Measurements from ENCODE around the gene CUL5. TPM values are rescaled to one million over a fixed set of nuclear protein-coding genes. Genes with fewer than 3 reads are reported as not detected.
A peak's percentile ranks its signal among the peaks of the same experiment; 100 is the strongest.

CUL5 gene
- total and polyA plus RNA-seq, 7 experiments from 2014 or later = 32.3 to 59.7 (median 39.2) TPM

- H3K9me3 Mint-ChIP-seq = no peaks in the 10 kb centered on the region
- ATAC-seq (no peak), DNase-seq (no peak)
- peaks cover 0 to 7% (median 0%) of the 10 kb centered on the region in 7 donors for H3K4me1 Mint-ChIP-seq
- H3K4me3 Mint-ChIP-seq = no peak overlapping the region
- Histone ChIP-seq H3K9me3 (ENCODE audit: control insufficient read depth in 2 of 3, low read length in 3 of 3) (no peaks in the 10 kb centered on the region), H3K36me3 (ENCODE audit: control insufficient read depth in 2 of 3, insufficient read depth in 3 of 3, low read length in 3 of 3) (peaks cover 6 to 48% (median 14%) of the 10 kb centered on the region in 3 experiments), H3K4me3 (ENCODE audit: low read length) (no peak overlapping the region), H3K4me1 (ENCODE audit: control insufficient read depth in 2 of 2, insufficient read depth in 2 of 2, low read length in 2 of 2) (no peaks in the 10 kb centered on the region), H3K27ac (ENCODE audit: low read depth, low read length) (no peak overlapping the region), H3K27me3 (ENCODE audit: control insufficient read depth in 2 of 2, insufficient read depth in 2 of 2, low read length in 2 of 2) (no peaks in the 10 kb centered on the region)
- H3K27ac Mint-ChIP-seq = peak overlapping the region in 5 of 9 donors; percentile 33 to 72 (median 44)
- intact Hi-C loops (cut with micrococcal nuclease) = no loop called here
- POLR2A ChIA-PET = interaction anchor here (1.1 kb wide), 1 partner anchor 9 kb away, joined by 4 read pairs; no protein-coding TSS in a partner anchor
- CTCF ChIA-PET = no interaction called here
- H3K36me3 Mint-ChIP-seq = peaks cover 0 to 44% (median 11%) of the 10 kb centered on the region in 5 donors
- no peaks in the 10 kb centered on the region for H3K27me3 Mint-ChIP-seq
These were observed 84.6 kb downstream of the CUL5 start for GRCh38 chr11:108093128-108093904.

GRCh38 chr11:108097179-108097578 lies 88.5 kb downstream of the CUL5 start:
- H3K4me1 ChIP-seq (ENCODE audit: control insufficient read depth in 2 of 2, insufficient read depth in 2 of 2, low read length in 2 of 2) = no peaks in the 10 kb centered on the region
- Mint-ChIP-seq H3K4me1 (peaks cover 0 to 7% (median 0%) of the 10 kb centered on the region in 7 donors), H3K27ac (peak overlapping the region in 2 of 9 donors; percentile 17 to 70), H3K4me3 (no peak overlapping the region), H3K27me3 (no peaks in the 10 kb centered on the region), H3K36me3 (peaks cover 0 to 42% (median 19%) of the 10 kb centered on the region in 5 donors), H3K9me3 (no peaks in the 10 kb centered on the region)
- no peak for DNase-seq
- no peaks in the 10 kb centered on the region for H3K27me3 ChIP-seq (ENCODE audit: control insufficient read depth in 2 of 2, insufficient read depth in 2 of 2, low read length in 2 of 2)
- ChIA-PET CTCF (interaction anchor here (0.6 kb wide), 1 partner anchor 60 kb away, joined by 3 read pairs; no protein-coding TSS in a partner anchor), POLR2A (no interaction called here)
- intact Hi-C loops (cut with micrococcal nuclease) = no loop called here
- H3K9me3 ChIP-seq (ENCODE audit: control insufficient read depth in 2 of 3, low read length in 3 of 3) = no peaks in the 10 kb centered on the region
- H3K36me3 ChIP-seq (ENCODE audit: control insufficient read depth in 2 of 3, insufficient read depth in 3 of 3, low read length in 3 of 3) = peaks cover 6 to 61% (median 17%) of the 10 kb centered on the region in 3 experiments
- H3K27ac ChIP-seq (ENCODE audit: low read depth, low read length) = no peak overlapping the region
- no peak overlapping the region for H3K4me3 ChIP-seq (ENCODE audit: low read length)
- no peak for ATAC-seq

GRCh38 chr11:108101090-108101775 lies 92.5 kb downstream of the CUL5 start:
- peak overlapping the region in 7 of 9 donors; percentile 1 to 81 (median 48) for H3K27ac Mint-ChIP-seq
- peaks cover 0 to 3% (median 0%) of the 10 kb centered on the region in 7 donors for H3K4me1 Mint-ChIP-seq
- intact Hi-C loops (cut with micrococcal nuclease) = no loop called here
- H3K36me3 Mint-ChIP-seq = peaks cover 0 to 33% (median 12%) of the 10 kb centered on the region in 5 donors
- no peaks in the 10 kb centered on the region for H3K4me1 ChIP-seq (ENCODE audit: control insufficient read depth in 2 of 2, insufficient read depth in 2 of 2, low read length in 2 of 2)
- H3K9me3 ChIP-seq (ENCODE audit: control insufficient read depth in 2 of 3, low read length in 3 of 3) = no peaks in the 10 kb centered on the region
- H3K9me3 Mint-ChIP-seq = no peaks in the 10 kb centered on the region
- DNase-seq (no peak), ATAC-seq (no peak)
- no peak overlapping the region for H3K4me3 Mint-ChIP-seq
- H3K27ac ChIP-seq (ENCODE audit: low read depth, low read length) = no peak overlapping the region
- ChIA-PET POLR2A (interaction anchor here (0.6 kb wide), 1 partner anchor 20 kb away, joined by 3 read pairs; no protein-coding TSS in a partner anchor), CTCF (no interaction called here)
- no peaks in the 10 kb centered on the region for H3K27me3 Mint-ChIP-seq
- no peaks in the 10 kb centered on the region for H3K27me3 ChIP-seq (ENCODE audit: control insufficient read depth in 2 of 2, insufficient read depth in 2 of 2, low read length in 2 of 2)
- peaks cover 0 to 67% (median 9%) of the 10 kb centered on the region in 3 experiments for H3K36me3 ChIP-seq (ENCODE audit: control insufficient read depth in 2 of 3, insufficient read depth in 3 of 3, low read length in 3 of 3)
- no peak overlapping the region for H3K4me3 ChIP-seq (ENCODE audit: low read length)

- Histone ChIP-seq H3K9me3 (ENCODE audit: control insufficient read depth in 2 of 3, low read length in 3 of 3) (no peaks in the 10 kb centered on the region), H3K36me3 (ENCODE audit: control insufficient read depth in 2 of 3, insufficient read depth in 3 of 3, low read length in 3 of 3) (peaks cover 0 to under 1% (median 0%) of the 10 kb centered on the region in 3 experiments), H3K27ac (ENCODE audit: low read depth, low read length) (no peak overlapping the region), H3K27me3 (ENCODE audit: control insufficient read depth in 2 of 2, insufficient read depth in 2 of 2, low read length in 2 of 2) (no peaks in the 10 kb centered on the region), H3K4me1 (ENCODE audit: control insufficient read depth in 2 of 2, insufficient read depth in 2 of 2, low read length in 2 of 2) (no peaks in the 10 kb centered on the region), H3K4me3 (ENCODE audit: low read length) (no peak overlapping the region)
- Mint-ChIP-seq H3K4me1 (peaks cover 0 to 5% (median 0%) of the 10 kb centered on the region in 7 donors), H3K4me3 (no peak overlapping the region), H3K27me3 (no peaks in the 10 kb centered on the region), H3K36me3 (peaks cover 0 to 6% (median 0%) of the 10 kb centered on the region in 5 donors), H3K9me3 (no peaks in the 10 kb centered on the region), H3K27ac (peak overlapping the region in 7 of 9 donors; percentile 3 to 80 (median 37))
- ChIA-PET CTCF (interaction anchor here (1.0 kb wide), 1 partner anchor 28 kb away, joined by 3 read pairs; no protein-coding TSS in a partner anchor), POLR2A (no interaction called here)
- no peak for DNase-seq
- intact Hi-C loops (cut with micrococcal nuclease) = no loop called here
- ATAC-seq = no peak
These were observed 102.4 kb downstream of the CUL5 start for GRCh38 chr11:108111126-108111525.

DNA sequence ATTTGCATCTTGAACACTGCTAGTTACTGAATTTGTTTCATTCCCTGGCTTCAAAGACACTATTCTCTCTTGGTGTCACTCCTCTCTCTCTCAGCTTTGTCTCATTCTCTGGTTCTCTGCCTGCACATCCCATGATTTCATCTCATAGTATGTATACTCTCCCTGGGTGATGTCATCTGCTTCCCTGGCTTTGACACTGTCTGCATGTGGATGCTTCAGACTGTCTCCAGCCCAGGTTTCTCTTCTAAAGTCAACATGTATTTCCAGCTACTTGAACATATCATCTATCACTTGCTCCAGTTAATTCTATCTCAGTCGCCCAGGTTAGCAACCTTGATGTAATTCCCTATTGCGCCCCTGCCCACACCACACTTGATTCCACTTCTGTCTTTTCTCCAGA lies 103.4 kb downstream of the CUL5 start:
- Mint-ChIP-seq H3K4me1 (peaks cover 0 to 5% (median 0%) of the 10 kb centered on the region in 7 donors), H3K36me3 (peaks cover 0 to 6% (median 0%) of the 10 kb centered on the region in 5 donors), H3K9me3 (no peaks in the 10 kb centered on the region), H3K4me3 (peak overlapping the region in 1 of 10 donors; percentile 3), H3K27me3 (no peaks in the 10 kb centered on the region), H3K27ac (peak overlapping the region in 2 of 9 donors; percentile 1 to 19)
- Histone ChIP-seq H3K27ac (ENCODE audit: low read depth, low read length) (no peak overlapping the region), H3K36me3 (ENCODE audit: control insufficient read depth in 2 of 3, insufficient read depth in 3 of 3, low read length in 3 of 3) (no peaks in the 10 kb centered on the region), H3K27me3 (ENCODE audit: control insufficient read depth in 2 of 2, insufficient read depth in 2 of 2, low read length in 2 of 2) (no peaks in the 10 kb centered on the region), H3K9me3 (ENCODE audit: control insufficient read depth in 2 of 3, low read length in 3 of 3) (no peaks in the 10 kb centered on the region), H3K4me1 (ENCODE audit: control insufficient read depth in 2 of 2, insufficient read depth in 2 of 2, low read length in 2 of 2) (no peaks in the 10 kb centered on the region), H3K4me3 (ENCODE audit: low read length) (no peak overlapping the region)
- intact Hi-C loops (cut with micrococcal nuclease) = no loop called here
- CTCF ChIA-PET = no interaction called here
- POLR2A ChIA-PET = interaction anchor here (0.6 to 0.7 kb wide), 2 partner anchors 236 to 535 kb away, joined by 3 read pairs; no protein-coding TSS in a partner anchor
- DNase-seq (no peak), ATAC-seq (no peak)

- H3K27ac ChIP-seq (ENCODE audit: low read depth, low read length) = no peak overlapping the region
- H3K9me3 ChIP-seq (ENCODE audit: control insufficient read depth in 2 of 3, low read length in 3 of 3) = no peaks in the 10 kb centered on the region
- H3K36me3 ChIP-seq (ENCODE audit: control insufficient read depth in 2 of 3, insufficient read depth in 3 of 3, low read length in 3 of 3) = no peaks in the 10 kb centered on the region
- H3K4me1 ChIP-seq (ENCODE audit: control insufficient read depth in 2 of 2, insufficient read depth in 2 of 2, low read length in 2 of 2) = no peaks in the 10 kb centered on the region
- Mint-ChIP-seq H3K36me3 (peaks cover 0 to 6% (median 0%) of the 10 kb centered on the region in 5 donors), H3K4me1 (peaks cover 0 to 5% (median 0%) of the 10 kb centered on the region in 7 donors), H3K27ac (peak overlapping the region in 1 of 9 donors; percentile 45), H3K27me3 (no peaks in the 10 kb centered on the region), H3K4me3 (no peak overlapping the region), H3K9me3 (no peaks in the 10 kb centered on the region)
- ATAC-seq (no peak), DNase-seq (no peak)
- no peak overlapping the region for H3K4me3 ChIP-seq (ENCODE audit: low read length)
- no peaks in the 10 kb centered on the region for H3K27me3 ChIP-seq (ENCODE audit: control insufficient read depth in 2 of 2, insufficient read depth in 2 of 2, low read length in 2 of 2)
- CTCF ChIA-PET = interaction anchor here (0.5 kb wide), 1 partner anchor 474 kb away, joined by 3 read pairs; no protein-coding TSS in a partner anchor
- intact Hi-C loops (cut with micrococcal nuclease) = no loop called here
- POLR2A ChIA-PET = interaction anchor here (0.5 kb wide), 2 partner anchors 10 to 484 kb away, joined by 3 read pairs; no protein-coding TSS in a partner anchor
These were observed 106.9 kb downstream of the CUL5 start for GRCh38 chr11:108115500-108116140.

Data from naive thymus-derived CD4-positive, alpha-beta T cell (primary cell).